HEK293T (cell line): ENCODE results near the gene BEST2.
A peak's percentile ranks its signal among the peaks of the same experiment; 100 is the strongest.

Experiments used
- CTCF ChIA-PET: fragments of 350-600 bp; formaldehyde crosslinking; extraction: SDS; loops from one replicate; lab custom pipeline; 2021; ENCODE audit warnings: antibody characterized with exemption, inconsistent platforms; lab: Yijun Ruan, JAX
- POLR2A ChIA-PET: fragments of 350-600 bp; formaldehyde crosslinking; extraction: SDS; loops from one replicate; lab custom pipeline; 2020; ENCODE audit warnings: antibody characterized with exemption, inconsistent platforms; lab: Yijun Ruan, JAX
- DNase-seq: peaks from one replicate; pipeline ENCODE4 v3.0.0; 2012; ENCODE audit warnings: mixed read lengths; ENCODE audit errors: extremely low spot score
- ARNT ChIP-seq: fragments of 450-650 bp; IDR thresholded peaks from 2 replicates; pipeline ENCODE4 v1.6.1; 2017; ENCODE audit warnings: mild to moderate bottlenecking
- BHLHE40 ChIP-seq: fragments of 450-650 bp; IDR thresholded peaks from 2 replicates; pipeline ENCODE4 v1.6.1; 2016; ENCODE audit warnings: mild to moderate bottlenecking, moderate library complexity, borderline replicate concordance
- CTBP1 ChIP-seq: fragments of 450-650 bp; IDR thresholded peaks from 2 replicates; pipeline ENCODE4 v1.6.1; 2016; ENCODE audit warnings: borderline replicate concordance
- ELF4 ChIP-seq: fragments of 450-650 bp; IDR thresholded peaks from 2 replicates; pipeline ENCODE4 v1.6.1; 2017; ENCODE audit warnings: antibody characterized with exemption
- FOXA1 ChIP-seq: fragments of 450-650 bp; IDR thresholded peaks from 2 replicates; pipeline ENCODE4 v1.6.1; 2016; ENCODE audit warnings: mild to moderate bottlenecking
- FOXK2 ChIP-seq: fragments of 450-650 bp; IDR thresholded peaks from 2 replicates; pipeline ENCODE4 v1.6.1; 2016; ENCODE audit warnings: mild to moderate bottlenecking
- FOXM1 ChIP-seq: fragments of 450-650 bp; IDR thresholded peaks from 2 replicates; pipeline ENCODE4 v1.6.1; 2017; ENCODE audit warnings: mild to moderate bottlenecking, borderline replicate concordance
- HDGF ChIP-seq: fragments of 450-650 bp; IDR thresholded peaks from 2 replicates; pipeline ENCODE4 v1.6.1; 2017; ENCODE audit warnings: antibody characterized with exemption, borderline replicate concordance
- L3MBTL2 ChIP-seq: fragments of 450-650 bp; conservative IDR thresholded peaks from 2 replicates; pipeline ENCODE4 v1.6.1; 2016; ENCODE audit warnings: mild to moderate bottlenecking
- LEF1 ChIP-seq: fragments of 450-650 bp; IDR thresholded peaks from 2 replicates; pipeline ENCODE4 v1.6.1; 2017; ENCODE audit warnings: mild to moderate bottlenecking, borderline replicate concordance
- NFRKB ChIP-seq: fragments of 450-650 bp; IDR thresholded peaks from 2 replicates; pipeline ENCODE4 v1.6.1; 2016; ENCODE audit warnings: mild to moderate bottlenecking, moderate library complexity
- SP1 ChIP-seq: fragments of 450-650 bp; IDR thresholded peaks from 2 replicates; pipeline ENCODE4 v1.6.1; 2017
- SUZ12 ChIP-seq: fragments of 450-650 bp; IDR thresholded peaks from 2 replicates; pipeline ENCODE4 v1.6.1; 2016; ENCODE audit warnings: mild to moderate bottlenecking
- TARDBP ChIP-seq: fragments of 450-650 bp; IDR thresholded peaks from 2 replicates; pipeline ENCODE4 v1.6.1; 2016
- ZNF384 ChIP-seq: fragments of 450-650 bp; IDR thresholded peaks from 2 replicates; pipeline ENCODE4 v1.6.1; 2016
- TF ChIP-seq, protein P1 (sequence below): fragments of 450-650 bp; IDR thresholded peaks from 2 replicates; pipeline ENCODE4 v1.6.1; 2016

BEST2 gene

DNA sequence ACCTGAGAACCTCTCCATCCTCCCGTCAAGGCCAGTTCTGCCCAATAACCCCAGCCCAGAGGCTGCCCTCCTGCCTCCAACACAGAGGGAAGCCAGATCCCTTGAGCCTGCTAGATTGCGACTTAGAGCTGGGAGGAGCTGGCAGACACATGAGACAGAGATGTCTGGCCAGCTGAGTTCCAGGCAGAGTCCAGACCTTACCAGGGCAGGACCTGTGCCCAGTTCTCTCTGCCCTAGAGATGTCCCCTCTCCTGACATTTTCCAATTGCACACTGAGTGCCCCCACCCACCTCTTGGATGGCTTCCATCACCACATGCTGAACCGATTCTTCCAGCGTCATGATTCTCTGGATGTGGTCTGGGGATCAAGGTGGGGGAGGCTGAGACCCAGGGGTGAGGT is 20.7 kb downstream of the BEST2 start:
- ChIA-PET POLR2A (interaction anchor here (1.1 kb wide), 1 partner anchor 37 kb away, joined by 4 read pairs; no protein-coding TSS in a partner anchor), CTCF (interaction anchor here (0.6 to 1.6 kb wide), 3 partner anchors 15 to 1317 kb away, joined by 3 to 5 read pairs (median 4); no protein-coding TSS in a partner anchor)
- DNase-seq = no peak
- TF ChIP-seq FOXA1 = no peak
- no peak for TF ChIP-seq CTBP1
- TF ChIP-seq, protein P1, sequence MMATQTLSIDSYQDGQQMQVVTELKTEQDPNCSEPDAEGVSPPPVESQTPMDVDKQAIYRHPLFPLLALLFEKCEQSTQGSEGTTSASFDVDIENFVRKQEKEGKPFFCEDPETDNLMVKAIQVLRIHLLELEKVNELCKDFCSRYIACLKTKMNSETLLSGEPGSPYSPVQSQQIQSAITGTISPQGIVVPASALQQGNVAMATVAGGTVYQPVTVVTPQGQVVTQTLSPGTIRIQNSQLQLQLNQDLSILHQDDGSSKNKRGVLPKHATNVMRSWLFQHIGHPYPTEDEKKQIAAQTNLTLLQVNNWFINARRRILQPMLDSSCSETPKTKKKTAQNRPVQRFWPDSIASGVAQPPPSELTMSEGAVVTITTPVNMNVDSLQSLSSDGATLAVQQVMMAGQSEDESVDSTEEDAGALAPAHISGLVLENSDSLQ = no peak
- TF ChIP-seq ZNF384 = no peak
- TF ChIP-seq ELF4 = no peak
- TF ChIP-seq FOXM1 = no peak
- no peak for TF ChIP-seq SUZ12
- no peak for TF ChIP-seq FOXK2
- no peak for TF ChIP-seq L3MBTL2
- no peak for TF ChIP-seq NFRKB
- TF ChIP-seq TARDBP = no peak
- no peak for TF ChIP-seq BHLHE40
- no peak for TF ChIP-seq ARNT
- no peak for TF ChIP-seq LEF1
- no peak for TF ChIP-seq HDGF
- TF ChIP-seq SP1 = no peak

DNA sequence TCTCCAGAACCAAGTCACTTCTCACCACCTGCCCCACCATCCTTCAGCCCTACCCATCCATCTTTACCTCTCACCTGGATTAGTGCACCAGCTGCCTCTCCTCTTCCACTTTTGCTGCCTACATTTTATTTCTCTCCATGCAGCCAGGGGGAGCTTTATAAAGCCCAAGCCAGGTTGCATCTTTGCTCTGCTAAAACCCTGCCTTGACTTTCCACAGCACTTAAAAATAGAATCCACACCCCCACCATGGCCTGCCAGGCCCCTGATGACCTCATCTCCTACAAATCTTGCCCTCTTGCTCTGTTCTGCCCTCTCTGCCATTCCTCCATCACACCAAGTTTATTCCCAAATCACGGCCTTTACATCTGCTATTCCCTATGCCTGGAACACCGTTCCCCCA is 22.0 kb downstream of the BEST2 start:
- ChIA-PET POLR2A (interaction anchor here (0.9 to 1.2 kb wide), 3 partner anchors 33 to 118 kb away, joined by 3 to 6 read pairs (median 4); partner anchors contain the start of genes GCDH and RNASEH2A), CTCF (interaction anchor here (0.8 to 1.6 kb wide), 4 partner anchors 13 to 23 kb away, joined by 4 to 7 read pairs (median 6); no protein-coding TSS in a partner anchor)
- no peak for TF ChIP-seq SUZ12
- no peak for TF ChIP-seq ZNF384
- TF ChIP-seq BHLHE40 = no peak
- TF ChIP-seq, protein P1 = no peak
- no peak for TF ChIP-seq ELF4
- TF ChIP-seq CTBP1 = no peak
- TF ChIP-seq ARNT = no peak
- TF ChIP-seq TARDBP = no peak
- no peak for TF ChIP-seq L3MBTL2
- no peak for TF ChIP-seq FOXA1
- TF ChIP-seq SP1 = no peak
- TF ChIP-seq LEF1 = no peak
- no peak for TF ChIP-seq FOXK2
- TF ChIP-seq NFRKB = no peak
- no peak for TF ChIP-seq HDGF
- no peak for DNase-seq

DNA sequence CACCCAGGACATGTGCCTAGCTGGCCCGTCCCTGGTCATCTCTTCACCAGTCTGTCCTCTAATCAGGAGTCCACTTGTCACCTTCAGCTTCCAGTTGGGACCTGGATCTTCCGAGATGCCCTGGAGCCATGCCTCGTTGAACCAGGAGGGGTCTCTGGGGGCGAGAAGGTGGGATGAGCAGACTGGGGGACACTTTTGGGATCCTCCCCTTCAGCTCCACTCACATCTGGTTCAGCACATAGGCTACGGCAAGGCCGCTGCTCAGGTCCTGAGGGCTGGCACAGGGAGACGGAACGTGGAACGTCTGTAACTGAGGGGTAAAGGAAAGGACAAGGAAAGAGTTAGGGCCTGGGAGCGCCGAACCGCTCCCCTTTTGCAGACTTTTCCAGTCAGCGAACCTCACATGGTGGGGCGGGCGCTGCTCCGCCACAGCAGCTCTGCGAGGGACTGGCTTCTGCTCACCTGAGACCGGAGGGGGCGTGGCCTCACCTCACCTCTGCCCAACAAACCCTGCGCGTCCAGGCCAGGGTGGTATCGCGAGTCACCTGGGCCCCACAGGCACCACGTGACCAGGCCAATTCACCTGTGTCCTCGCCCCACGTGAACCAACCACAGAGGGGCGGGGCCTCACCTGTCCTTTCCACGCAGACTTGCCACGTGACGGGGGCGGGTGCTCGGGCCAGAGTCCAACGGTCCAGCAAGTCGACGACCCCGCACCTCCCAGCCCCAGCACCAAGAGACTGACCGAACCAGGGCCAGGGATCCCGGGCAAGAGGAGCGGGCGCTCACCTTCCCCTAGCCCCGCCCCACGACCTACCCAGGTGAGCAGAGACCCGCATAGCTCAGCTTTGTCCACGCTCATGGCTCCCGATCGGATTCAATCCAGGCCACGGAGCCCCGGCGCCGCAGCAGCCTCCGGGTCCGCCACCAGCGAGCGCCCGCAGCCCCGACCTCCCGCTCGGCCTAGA is 23.3 kb downstream of the BEST2 start, which contains the start of gene HOOK2:
Gene HOOK2 (minus strand): TSS at position 965 of the 968 bp plus-strand sequence. CDS start 103 bp downstream, at position 862.
- no peak for DNase-seq
- TF ChIP-seq BHLHE40 = no peak
- peak; percentile 12; the same call in 1 of the 2 replicates for TF ChIP-seq L3MBTL2
- ChIA-PET POLR2A (no interaction called here), CTCF (no interaction called here)

DNA sequence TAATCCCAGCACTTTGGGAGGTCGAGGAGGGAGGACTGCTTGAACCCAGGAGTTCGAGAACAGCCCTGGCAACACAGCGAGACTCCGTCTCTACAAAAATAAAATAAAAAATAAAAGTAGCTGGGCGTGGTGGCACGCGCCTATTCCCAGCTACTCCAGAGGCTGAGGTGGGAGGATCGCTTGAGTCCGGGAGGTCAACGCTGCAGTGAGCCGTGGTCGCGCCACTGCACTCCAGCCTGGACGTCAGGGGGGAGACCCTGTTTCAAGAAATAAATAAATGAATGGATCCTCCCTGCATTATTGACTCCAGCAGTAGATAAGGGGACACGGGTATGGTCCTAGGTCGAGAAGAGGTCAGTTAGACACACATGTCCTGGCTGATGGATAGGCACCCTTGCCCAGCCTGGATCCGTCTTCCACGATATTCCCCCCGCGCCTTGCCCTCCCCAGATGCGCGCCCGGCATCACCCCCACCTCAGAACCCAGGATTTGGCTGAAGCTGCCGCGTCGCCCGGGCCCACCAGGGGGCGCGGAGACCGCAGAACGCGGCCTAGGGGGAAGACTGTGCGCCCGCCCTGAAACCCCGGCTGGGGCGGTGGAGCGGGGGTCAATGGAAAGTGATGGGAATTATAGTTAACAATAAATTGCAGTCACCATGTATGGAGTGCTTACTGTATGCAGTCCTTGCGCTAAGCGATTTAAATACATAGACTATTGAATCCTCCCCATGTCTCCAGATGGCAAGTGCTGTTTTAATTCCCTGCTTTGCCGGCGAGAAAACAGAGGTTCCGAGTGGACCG is 25.8 kb downstream of the BEST2 start:
- peak; percentile 76 for DNase-seq
- TF ChIP-seq NFRKB = no peak
- no peak for TF ChIP-seq LEF1
- TF ChIP-seq ZNF384 = no peak
- TF ChIP-seq ARNT = no peak
- no peak; the same call in 1 of the 2 replicates for TF ChIP-seq FOXM1
- TF ChIP-seq FOXK2 = no peak
- TF ChIP-seq HDGF = no peak
- no peak for TF ChIP-seq SP1
- TF ChIP-seq BHLHE40 = no peak
- no peak for TF ChIP-seq SUZ12
- TF ChIP-seq ELF4 = no peak
- TF ChIP-seq CTBP1 = no peak
- TF ChIP-seq FOXA1 = no peak
- TF ChIP-seq TARDBP = no peak
- TF ChIP-seq L3MBTL2 = no peak
- TF ChIP-seq, protein P1 = no peak
- POLR2A ChIA-PET = interaction anchor here (0.6 to 3.7 kb wide), 11 partner anchors 10 to 114 kb away, joined by 3 to 55 read pairs (median 5); partner anchors contain the start of genes GCDH and JUNB
- CTCF ChIA-PET = interaction anchor here (0.6 to 3.3 kb wide), 14 partner anchors 11 to 1347 kb away, joined by 3 to 19 read pairs (median 5); partner anchors contain the start of genes JUNB, PRDX2 and THSD8
